GM23338 (cell line): Measurements from ENCODE around the gene FAM13A. TPM values are rescaled to one million over a fixed set of nuclear protein-coding genes. Genes with fewer than 3 reads are reported as not detected.

Experiments
- ATAC-seq: fragments of 200-7000 bp; cut with Tn5 transposase; 3 replicates; pipeline ENCODE4 v1.9.1; 2020
- DNase-seq: peaks from one replicate; pipeline ENCODE4 v3.0.0-alpha.2; 2015; ENCODE audit warnings: low spot score
- H2AFZ ChIP-seq: fragments of 200-600 bp; sonication (generic); 2 replicates; pipeline ENCODE4 v1.8.0; 2016; ENCODE audit warnings: antibody characterized with exemption, mild to moderate bottlenecking, moderate library complexity
- H3F3A ChIP-seq: fragments of 200-600 bp; sonication (generic); replicated peaks from 2 replicates; pipeline ENCODE4 v1.8.0; 2017; ENCODE audit warnings: antibody characterized with exemption, mixed run types, low read depth
- H3K27ac ChIP-seq: fragments of 200-600 bp; sonication (generic); 2 replicates; pipeline ENCODE4 v1.6.1; 2016; ENCODE audit warnings: low read depth
- H3K27me3 ChIP-seq: fragments of 200-600 bp; sonication (generic); 2 replicates; pipeline ENCODE4 v1.8.0; 2016; ENCODE audit warnings: mild to moderate bottlenecking, mixed run types, moderate library complexity; ENCODE audit not compliant: insufficient read depth
- H3K36me3 ChIP-seq: fragments of 200-600 bp; sonication (generic); 2 replicates; pipeline ENCODE4 v1.8.0; 2016; ENCODE audit warnings: mild to moderate bottlenecking; ENCODE audit not compliant: insufficient read depth
- H3K4me1 ChIP-seq: fragments of 200-600 bp; sonication (generic); 2 replicates; pipeline ENCODE4 v1.8.0; 2016; ENCODE audit warnings: mild to moderate bottlenecking, moderate library complexity; ENCODE audit not compliant: insufficient read depth
- H3K4me2 ChIP-seq: fragments of 200-600 bp; sonication (generic); 2 replicates; pipeline ENCODE4 v1.7.1; 2017; ENCODE audit warnings: mixed run types
- H3K4me3 ChIP-seq: fragments of 200-600 bp; sonication (generic); 2 replicates; pipeline ENCODE4 v1.6.1; 2016; ENCODE audit warnings: mixed run types
- H3K79me2 ChIP-seq: fragments of 200-600 bp; sonication (generic); replicated peaks from 2 replicates; pipeline ENCODE4 v1.8.0; 2017; ENCODE audit warnings: mild to moderate bottlenecking; ENCODE audit not compliant: insufficient read depth
- H3K9me2 ChIP-seq: fragments of 200-600 bp; sonication (generic); 2 replicates; pipeline ENCODE4 v1.8.0; 2017; ENCODE audit not compliant: insufficient read depth
- H4K20me1 ChIP-seq: fragments of 200-600 bp; sonication (generic); replicated peaks from 2 replicates; pipeline ENCODE4 v1.8.0; 2017; ENCODE audit warnings: mild to moderate bottlenecking; ENCODE audit not compliant: insufficient read depth
- H3K27ac Mint-ChIP-seq: 2 replicates; pipeline ENCODE4 v1.8.0; 2020; ENCODE audit warnings: inconsistent platforms, mild to moderate bottlenecking, moderate library complexity, mixed read lengths
- H3K27me3 Mint-ChIP-seq: 3 replicates; pipeline ENCODE4 v1.8.0; 2022; ENCODE audit warnings: low read depth, mild to moderate bottlenecking, moderate library complexity, mixed read lengths, inconsistent platforms; ENCODE audit not compliant: insufficient read depth, poor library complexity
- H3K36me3 Mint-ChIP-seq: 3 replicates; pipeline ENCODE4 v1.8.0; 2021; ENCODE audit warnings: low read depth, mild to moderate bottlenecking, inconsistent platforms, moderate library complexity, mixed read lengths
- H3K4me1 Mint-ChIP-seq: 3 replicates; pipeline ENCODE4 v1.8.0; 2020; ENCODE audit warnings: mild to moderate bottlenecking, inconsistent platforms, mixed read lengths
- H3K4me3 Mint-ChIP-seq: 3 replicates; pipeline ENCODE4 v1.8.0; 2021; ENCODE audit warnings: moderate library complexity, mild to moderate bottlenecking, inconsistent platforms, mixed read lengths
- H3K9me3 Mint-ChIP-seq: 3 replicates; pipeline ENCODE4 v1.8.0; 2020; ENCODE audit warnings: moderate library complexity, mild to moderate bottlenecking, inconsistent platforms, mixed read lengths
- CREB1 ChIP-seq: fragments of 250-450 bp; sonication (Bioruptor Pico); IDR thresholded peaks from 2 replicates; pipeline ENCODE4 v1.5.0; 2020; ENCODE audit warnings: low read depth, mild to moderate bottlenecking, moderate library complexity
- EZH2 ChIP-seq: fragments of 200-600 bp; sonication (generic); IDR thresholded peaks from one replicate; pipeline ENCODE4 v1.8.0; 2017; ENCODE audit warnings: antibody characterized with exemption, mild to moderate bottlenecking, low read depth; ENCODE audit not compliant: unreplicated experiment
- EZH2phosphoT487 ChIP-seq: fragments of 200-600 bp; sonication (generic); IDR thresholded peaks from one replicate; pipeline ENCODE4 v1.8.1; 2018; ENCODE audit warnings: antibody characterized with exemption; ENCODE audit not compliant: unreplicated experiment
- JUNB ChIP-seq: IDR thresholded peaks from one replicate; pipeline ENCODE4 v1.6.1; 2016; ENCODE audit warnings: antibody characterized with exemption; ENCODE audit not compliant: unreplicated experiment
- NANOG ChIP-seq: IDR thresholded peaks from 2 replicates; pipeline ENCODE4 v1.6.1; 2016; ENCODE audit warnings: antibody characterized with exemption, borderline replicate concordance
- POLR2AphosphoS5 ChIP-seq: IDR thresholded peaks from 2 replicates; pipeline ENCODE4 v1.6.1; 2016; ENCODE audit warnings: antibody characterized with exemption, low read depth
- STAT1 ChIP-seq: IDR thresholded peaks from one replicate; pipeline ENCODE4 v1.6.1; 2016; ENCODE audit warnings: antibody characterized with exemption; ENCODE audit not compliant: unreplicated experiment
- ZNF114 ChIP-seq: fragments of 250-450 bp; sonication (Bioruptor Pico); IDR thresholded peaks from 2 replicates; pipeline ENCODE4 v1.5.0; 2020; ENCODE audit warnings: mild to moderate bottlenecking, moderate library complexity
- ZNF331 ChIP-seq: fragments of 250-450 bp; sonication (Bioruptor Pico); IDR thresholded peaks from 2 replicates; pipeline ENCODE4 v1.5.0; 2020; ENCODE audit warnings: low read depth, mild to moderate bottlenecking, moderate library complexity
- polyA plus RNA-seq: library from polyadenylated mRNA; unstranded; fragments of >200 nt; fragmentation: Nextera tagmentation; extraction: Ambion mirVana; gene quantifications from 2 replicates; pipeline ENCODE4 v1.2.1, GENCODE V29; 2016
- total RNA-seq: library from RNA; depleted of rRNA; stranded (reverse); fragments of >200 nt; shearing (Covaris generic); gene quantifications from 2 replicates; pipeline ENCODE4 v1.2.3, GENCODE V29; 2014
- TF ChIP-seq, protein P1 (sequence below): IDR thresholded peaks from one replicate; pipeline ENCODE4 v1.6.1; 2018; ENCODE audit warnings: antibody characterized with exemption; ENCODE audit not compliant: unreplicated experiment
- TF ChIP-seq, protein P2 (sequence below): IDR thresholded peaks from 2 replicates; pipeline ENCODE4 v1.6.1; 2016; ENCODE audit warnings: antibody characterized with exemption
- TF ChIP-seq, protein P3 (sequence below), 2 experiments: fragments of 200-600 bp in 1 of 2; sonication (generic) in 1 of 2; conservative IDR thresholded peaks; 2 replicates each; pipeline versions ENCODE4 v1.5.1 to v1.6.1; 2016 to 2017; ENCODE audit warnings: antibody characterized with exemption in 2 of 2, low read depth in 2 of 2, mild to moderate bottlenecking in 2 of 2, moderate library complexity in 1 of 2
- TF ChIP-seq, protein P4 (sequence below): fragments of 250-450 bp; sonication (Bioruptor Pico); IDR thresholded peaks from 2 replicates; pipeline ENCODE4 v1.5.0; 2020; ENCODE audit warnings: mild to moderate bottlenecking, moderate library complexity

FAM13A gene
- total and polyA plus RNA-seq, 2 experiments from 2014 or later = 13.9 to 28.4 TPM

DNA sequence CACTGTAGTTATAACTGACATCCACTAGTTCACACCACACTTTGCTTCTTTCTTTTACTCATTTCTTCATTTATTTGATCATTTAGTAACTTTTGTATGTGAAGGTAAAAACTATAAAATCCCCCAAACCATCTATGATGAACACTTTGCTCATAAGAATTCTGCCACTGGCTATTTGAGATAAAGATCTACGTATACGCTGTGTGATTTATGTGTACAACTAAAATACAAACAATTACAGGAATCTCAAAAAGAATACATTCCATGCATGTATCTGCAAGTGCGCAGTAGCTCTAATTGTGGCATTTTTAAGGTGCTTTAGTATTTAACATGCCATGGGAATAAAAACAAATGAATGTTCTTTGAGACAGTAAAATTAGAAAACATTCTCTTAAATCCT is 202.5 kb downstream of the FAM13A start:
- H3K36me3 Mint-ChIP-seq = no peaks in the 10 kb centered on the region
- H3K36me3 ChIP-seq = no peaks in the 10 kb centered on the region
- no peaks in the 10 kb centered on the region for H3K9me2 ChIP-seq
- TF ChIP-seq POLR2AphosphoS5 (no peak), NANOG (no peak), EZH2phosphoT487 (no peak), STAT1 (no peak), ZNF331 (no peak), JUNB (no peak), EZH2 (no peak), ZNF114 (CRISPR knock-in tag) (no peak), CREB1 (no peak)
- TF ChIP-seq, protein P1, sequence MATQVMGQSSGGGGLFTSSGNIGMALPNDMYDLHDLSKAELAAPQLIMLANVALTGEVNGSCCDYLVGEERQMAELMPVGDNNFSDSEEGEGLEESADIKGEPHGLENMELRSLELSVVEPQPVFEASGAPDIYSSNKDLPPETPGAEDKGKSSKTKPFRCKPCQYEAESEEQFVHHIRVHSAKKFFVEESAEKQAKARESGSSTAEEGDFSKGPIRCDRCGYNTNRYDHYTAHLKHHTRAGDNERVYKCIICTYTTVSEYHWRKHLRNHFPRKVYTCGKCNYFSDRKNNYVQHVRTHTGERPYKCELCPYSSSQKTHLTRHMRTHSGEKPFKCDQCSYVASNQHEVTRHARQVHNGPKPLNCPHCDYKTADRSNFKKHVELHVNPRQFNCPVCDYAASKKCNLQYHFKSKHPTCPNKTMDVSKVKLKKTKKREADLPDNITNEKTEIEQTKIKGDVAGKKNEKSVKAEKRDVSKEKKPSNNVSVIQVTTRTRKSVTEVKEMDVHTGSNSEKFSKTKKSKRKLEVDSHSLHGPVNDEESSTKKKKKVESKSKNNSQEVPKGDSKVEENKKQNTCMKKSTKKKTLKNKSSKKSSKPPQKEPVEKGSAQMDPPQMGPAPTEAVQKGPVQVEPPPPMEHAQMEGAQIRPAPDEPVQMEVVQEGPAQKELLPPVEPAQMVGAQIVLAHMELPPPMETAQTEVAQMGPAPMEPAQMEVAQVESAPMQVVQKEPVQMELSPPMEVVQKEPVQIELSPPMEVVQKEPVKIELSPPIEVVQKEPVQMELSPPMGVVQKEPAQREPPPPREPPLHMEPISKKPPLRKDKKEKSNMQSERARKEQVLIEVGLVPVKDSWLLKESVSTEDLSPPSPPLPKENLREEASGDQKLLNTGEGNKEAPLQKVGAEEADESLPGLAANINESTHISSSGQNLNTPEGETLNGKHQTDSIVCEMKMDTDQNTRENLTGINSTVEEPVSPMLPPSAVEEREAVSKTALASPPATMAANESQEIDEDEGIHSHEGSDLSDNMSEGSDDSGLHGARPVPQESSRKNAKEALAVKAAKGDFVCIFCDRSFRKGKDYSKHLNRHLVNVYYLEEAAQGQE = no peak
- TF ChIP-seq, protein P2, sequence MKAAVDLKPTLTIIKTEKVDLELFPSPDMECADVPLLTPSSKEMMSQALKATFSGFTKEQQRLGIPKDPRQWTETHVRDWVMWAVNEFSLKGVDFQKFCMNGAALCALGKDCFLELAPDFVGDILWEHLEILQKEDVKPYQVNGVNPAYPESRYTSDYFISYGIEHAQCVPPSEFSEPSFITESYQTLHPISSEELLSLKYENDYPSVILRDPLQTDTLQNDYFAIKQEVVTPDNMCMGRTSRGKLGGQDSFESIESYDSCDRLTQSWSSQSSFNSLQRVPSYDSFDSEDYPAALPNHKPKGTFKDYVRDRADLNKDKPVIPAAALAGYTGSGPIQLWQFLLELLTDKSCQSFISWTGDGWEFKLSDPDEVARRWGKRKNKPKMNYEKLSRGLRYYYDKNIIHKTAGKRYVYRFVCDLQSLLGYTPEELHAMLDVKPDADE = no peak
- TF ChIP-seq, protein P3, sequence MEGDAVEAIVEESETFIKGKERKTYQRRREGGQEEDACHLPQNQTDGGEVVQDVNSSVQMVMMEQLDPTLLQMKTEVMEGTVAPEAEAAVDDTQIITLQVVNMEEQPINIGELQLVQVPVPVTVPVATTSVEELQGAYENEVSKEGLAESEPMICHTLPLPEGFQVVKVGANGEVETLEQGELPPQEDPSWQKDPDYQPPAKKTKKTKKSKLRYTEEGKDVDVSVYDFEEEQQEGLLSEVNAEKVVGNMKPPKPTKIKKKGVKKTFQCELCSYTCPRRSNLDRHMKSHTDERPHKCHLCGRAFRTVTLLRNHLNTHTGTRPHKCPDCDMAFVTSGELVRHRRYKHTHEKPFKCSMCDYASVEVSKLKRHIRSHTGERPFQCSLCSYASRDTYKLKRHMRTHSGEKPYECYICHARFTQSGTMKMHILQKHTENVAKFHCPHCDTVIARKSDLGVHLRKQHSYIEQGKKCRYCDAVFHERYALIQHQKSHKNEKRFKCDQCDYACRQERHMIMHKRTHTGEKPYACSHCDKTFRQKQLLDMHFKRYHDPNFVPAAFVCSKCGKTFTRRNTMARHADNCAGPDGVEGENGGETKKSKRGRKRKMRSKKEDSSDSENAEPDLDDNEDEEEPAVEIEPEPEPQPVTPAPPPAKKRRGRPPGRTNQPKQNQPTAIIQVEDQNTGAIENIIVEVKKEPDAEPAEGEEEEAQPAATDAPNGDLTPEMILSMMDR (conservative IDR thresholded peaks at IDR 0.05; ENCODE audit: low read depth in 2 of 2) = no peak
- TF ChIP-seq, protein P4, sequence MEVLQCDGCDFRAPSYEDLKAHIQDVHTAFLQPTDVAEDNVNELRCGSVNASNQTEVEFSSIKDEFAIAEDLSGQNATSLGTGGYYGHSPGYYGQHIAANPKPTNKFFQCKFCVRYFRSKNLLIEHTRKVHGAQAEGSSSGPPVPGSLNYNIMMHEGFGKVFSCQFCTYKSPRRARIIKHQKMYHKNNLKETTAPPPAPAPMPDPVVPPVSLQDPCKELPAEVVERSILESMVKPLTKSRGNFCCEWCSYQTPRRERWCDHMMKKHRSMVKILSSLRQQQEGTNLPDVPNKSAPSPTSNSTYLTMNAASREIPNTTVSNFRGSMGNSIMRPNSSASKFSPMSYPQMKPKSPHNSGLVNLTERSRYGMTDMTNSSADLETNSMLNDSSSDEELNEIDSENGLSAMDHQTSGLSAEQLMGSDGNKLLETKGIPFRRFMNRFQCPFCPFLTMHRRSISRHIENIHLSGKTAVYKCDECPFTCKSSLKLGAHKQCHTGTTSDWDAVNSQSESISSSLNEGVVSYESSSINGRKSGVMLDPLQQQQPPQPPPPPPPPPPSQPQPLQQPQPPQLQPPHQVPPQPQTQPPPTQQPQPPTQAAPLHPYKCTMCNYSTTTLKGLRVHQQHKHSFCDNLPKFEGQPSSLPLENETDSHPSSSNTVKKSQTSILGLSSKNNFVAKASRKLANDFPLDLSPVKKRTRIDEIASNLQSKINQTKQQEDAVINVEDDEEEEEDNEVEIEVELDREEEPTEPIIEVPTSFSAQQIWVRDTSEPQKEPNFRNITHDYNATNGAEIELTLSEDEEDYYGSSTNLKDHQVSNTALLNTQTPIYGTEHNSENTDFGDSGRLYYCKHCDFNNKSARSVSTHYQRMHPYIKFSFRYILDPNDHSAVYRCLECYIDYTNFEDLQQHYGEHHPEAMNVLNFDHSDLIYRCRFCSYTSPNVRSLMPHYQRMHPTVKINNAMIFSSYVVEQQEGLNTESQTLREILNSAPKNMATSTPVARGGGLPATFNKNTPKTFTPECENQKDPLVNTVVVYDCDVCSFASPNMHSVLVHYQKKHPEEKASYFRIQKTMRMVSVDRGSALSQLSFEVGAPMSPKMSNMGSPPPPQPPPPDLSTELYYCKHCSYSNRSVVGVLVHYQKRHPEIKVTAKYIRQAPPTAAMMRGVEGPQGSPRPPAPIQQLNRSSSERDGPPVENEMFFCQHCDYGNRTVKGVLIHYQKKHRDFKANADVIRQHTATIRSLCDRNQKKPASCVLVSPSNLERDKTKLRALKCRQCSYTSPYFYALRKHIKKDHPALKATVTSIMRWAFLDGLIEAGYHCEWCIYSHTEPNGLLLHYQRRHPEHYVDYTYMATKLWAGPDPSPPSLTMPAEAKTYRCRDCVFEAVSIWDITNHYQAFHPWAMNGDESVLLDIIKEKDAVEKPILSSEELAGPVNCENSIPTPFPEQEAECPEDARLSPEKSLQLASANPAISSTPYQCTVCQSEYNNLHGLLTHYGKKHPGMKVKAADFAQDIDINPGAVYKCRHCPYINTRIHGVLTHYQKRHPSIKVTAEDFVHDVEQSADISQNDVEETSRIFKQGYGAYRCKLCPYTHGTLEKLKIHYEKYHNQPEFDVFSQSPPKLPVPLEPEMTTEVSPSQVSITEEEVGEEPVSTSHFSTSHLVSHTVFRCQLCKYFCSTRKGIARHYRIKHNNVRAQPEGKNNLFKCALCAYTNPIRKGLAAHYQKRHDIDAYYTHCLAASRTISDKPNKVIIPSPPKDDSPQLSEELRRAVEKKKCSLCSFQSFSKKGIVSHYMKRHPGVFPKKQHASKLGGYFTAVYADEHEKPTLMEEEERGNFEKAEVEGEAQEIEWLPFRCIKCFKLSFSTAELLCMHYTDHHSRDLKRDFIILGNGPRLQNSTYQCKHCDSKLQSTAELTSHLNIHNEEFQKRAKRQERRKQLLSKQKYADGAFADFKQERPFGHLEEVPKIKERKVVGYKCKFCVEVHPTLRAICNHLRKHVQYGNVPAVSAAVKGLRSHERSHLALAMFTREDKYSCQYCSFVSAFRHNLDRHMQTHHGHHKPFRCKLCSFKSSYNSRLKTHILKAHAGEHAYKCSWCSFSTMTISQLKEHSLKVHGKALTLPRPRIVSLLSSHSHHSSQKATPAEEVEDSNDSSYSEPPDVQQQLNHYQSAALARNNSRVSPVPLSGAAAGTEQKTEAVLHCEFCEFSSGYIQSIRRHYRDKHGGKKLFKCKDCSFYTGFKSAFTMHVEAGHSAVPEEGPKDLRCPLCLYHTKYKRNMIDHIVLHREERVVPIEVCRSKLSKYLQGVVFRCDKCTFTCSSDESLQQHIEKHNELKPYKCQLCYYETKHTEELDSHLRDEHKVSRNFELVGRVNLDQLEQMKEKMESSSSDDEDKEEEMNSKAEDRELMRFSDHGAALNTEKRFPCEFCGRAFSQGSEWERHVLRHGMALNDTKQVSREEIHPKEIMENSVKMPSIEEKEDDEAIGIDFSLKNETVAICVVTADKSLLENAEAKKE (CRISPR knock-in tag) = no peak
- no peak overlapping the region for H3K4me3 ChIP-seq
- no peaks in the 10 kb centered on the region for H3K27me3 Mint-ChIP-seq
- no peak overlapping the region for H3K27ac Mint-ChIP-seq
- no peak overlapping the region for H3K4me3 Mint-ChIP-seq
- ATAC-seq = no peak
- H4K20me1 ChIP-seq = no peaks in the 10 kb centered on the region
- no peaks in the 10 kb centered on the region for H3K9me3 Mint-ChIP-seq
- no peaks in the 10 kb centered on the region for H3K79me2 ChIP-seq
- H3K4me1 Mint-ChIP-seq = peaks cover 15% of the 10 kb centered on the region
- H2AFZ ChIP-seq = no peak overlapping the region
- H3K4me2 ChIP-seq = no peak overlapping the region
- H3K27ac ChIP-seq = no peak overlapping the region
- no peaks in the 10 kb centered on the region for H3K27me3 ChIP-seq
- H3K4me1 ChIP-seq = peaks cover 4% of the 10 kb centered on the region
- no peaks in the 10 kb centered on the region for H3F3A ChIP-seq
- no peak for DNase-seq
